Neural progenitor cell (in vitro differentiated cells): ENCODE results near the gene USP35. TPM values are rescaled to one million over a fixed set of nuclear protein-coding genes. Genes with fewer than 3 reads are reported as not detected.

Source experiments
- DNase-seq: peaks from one replicate; pipeline ENCODE4 v3.0.0-alpha.2; 2016; ENCODE audit warnings: low spot score
- H2AFZ ChIP-seq: fragments of 200-600 bp; sonication (generic); replicated peaks from 2 replicates; pipeline ENCODE4 v1.6.1; 2016; ENCODE audit warnings: antibody characterized with exemption
- H3F3A ChIP-seq: fragments of 200-600 bp; sonication (generic); 2 replicates; pipeline ENCODE4 v1.6.1; 2016; ENCODE audit warnings: antibody characterized with exemption, low read depth
- H3K27ac ChIP-seq: fragments of 200-600 bp; sonication (generic); 2 replicates; pipeline ENCODE4 v1.5.1; 2016; ENCODE audit warnings: mild to moderate bottlenecking
- H3K27me3 ChIP-seq: fragments of 200-600 bp; sonication (generic); 2 replicates; pipeline ENCODE4 v1.6.1; 2016; ENCODE audit warnings: mild to moderate bottlenecking, moderate library complexity
- H3K36me3 ChIP-seq: fragments of 200-600 bp; sonication (generic); 2 replicates; pipeline ENCODE4 v1.5.1; 2016
- H3K4me1 ChIP-seq: fragments of 200-600 bp; sonication (generic); 2 replicates; pipeline ENCODE4 v1.6.1; 2016; ENCODE audit warnings: mixed run types
- H3K4me2 ChIP-seq: fragments of 200-600 bp; sonication (generic); 2 replicates; pipeline ENCODE4 v1.6.1; 2016
- H3K4me3 ChIP-seq: fragments of 200-600 bp; sonication (generic); 2 replicates; pipeline ENCODE4 v1.5.1; 2016
- H3K79me2 ChIP-seq: fragments of 200-600 bp; sonication (generic); 2 replicates; pipeline ENCODE4 v1.6.1; 2016; ENCODE audit warnings: low read depth
- H3K9ac ChIP-seq: fragments of 200-600 bp; sonication (generic); 2 replicates; pipeline ENCODE4 v1.6.1; 2016
- H3K9me3 ChIP-seq: fragments of 200-600 bp; sonication (generic); 2 replicates; pipeline ENCODE4 v1.5.1; 2016; ENCODE audit warnings: low read depth
- H4K20me1 ChIP-seq: fragments of 200-600 bp; sonication (generic); 2 replicates; pipeline ENCODE4 v1.6.1; 2016; ENCODE audit warnings: low read depth
- H3K27ac Mint-ChIP-seq: 3 replicates; pipeline ENCODE4 v1.8.0; 2021; ENCODE audit warnings: mixed read lengths
- H3K27me3 Mint-ChIP-seq: 2 replicates; pipeline ENCODE4 v1.8.0; 2022; ENCODE audit warnings: low read depth, mild to moderate bottlenecking, inconsistent platforms, moderate library complexity, mixed read lengths; ENCODE audit not compliant: insufficient read depth
- H3K36me3 Mint-ChIP-seq: 3 replicates; pipeline ENCODE4 v1.8.0; 2021; ENCODE audit warnings: mixed read lengths
- H3K4me1 Mint-ChIP-seq: 3 replicates; pipeline ENCODE4 v1.8.0; 2021; ENCODE audit warnings: mixed read lengths
- H3K4me3 Mint-ChIP-seq: 3 replicates; pipeline ENCODE4 v1.8.0; 2021; ENCODE audit warnings: mild to moderate bottlenecking, moderate library complexity, mixed read lengths
- H3K9me3 Mint-ChIP-seq: 3 replicates; pipeline ENCODE4 v1.8.0; 2020; ENCODE audit warnings: mixed read lengths
- EZH2 ChIP-seq: fragments of 200-600 bp; sonication (generic); IDR thresholded peaks from 2 replicates; pipeline ENCODE4 v1.6.1; 2017; ENCODE audit warnings: antibody characterized with exemption, mild to moderate bottlenecking, moderate library complexity
- EZH2phosphoT487 ChIP-seq: fragments of 200-600 bp; sonication (generic); IDR thresholded peaks from 2 replicates; pipeline ENCODE4 v1.6.1; 2017; ENCODE audit warnings: antibody characterized with exemption
- total RNA-seq: library from RNA; depleted of rRNA; stranded (reverse); fragments of >200 nt; gene quantifications from 2 replicates; pipeline ENCODE4 v1.2.3, GENCODE V29; 2015; ENCODE audit warnings: low replicate concordance
- TF ChIP-seq, protein P1 (sequence below): fragments of 200-600 bp; sonication (generic); IDR thresholded peaks from 2 replicates; pipeline ENCODE4 v1.5.1; 2017; ENCODE audit warnings: antibody characterized with exemption, mild to moderate bottlenecking

USP35 gene
- total RNA-seq, 1 donor from 2014 or later, result 4.2 TPM

- peaks cover under 1% of the 10 kb centered on the region for H3K4me1 Mint-ChIP-seq
- H3K9me3 Mint-ChIP-seq, result peaks cover under 1% of the 10 kb centered on the region
- H3K27me3 Mint-ChIP-seq, result no peaks in the 10 kb centered on the region
- Histone ChIP-seq H3K36me3 (no peaks in the 10 kb centered on the region), H3K27me3 (no peaks in the 10 kb centered on the region), H2AFZ (no peak overlapping the region), H3K4me3 (no peak overlapping the region), H3F3A (no peaks in the 10 kb centered on the region), H3K9me3 (no peaks in the 10 kb centered on the region), H3K4me2 (no peak overlapping the region), H3K4me1 (no peaks in the 10 kb centered on the region), H3K27ac (no peak overlapping the region), H3K9ac (no peak overlapping the region), H4K20me1 (no peaks in the 10 kb centered on the region), H3K79me2 (no peaks in the 10 kb centered on the region)
- DNase-seq, result no peak
- H3K36me3 Mint-ChIP-seq, result peaks cover 9% of the 10 kb centered on the region
- H3K27ac Mint-ChIP-seq, result no peak overlapping the region
- H3K4me3 Mint-ChIP-seq, result no peak overlapping the region
- no peak for TF ChIP-seq EZH2
- no peak for TF ChIP-seq EZH2phosphoT487
- TF ChIP-seq, protein P1, sequence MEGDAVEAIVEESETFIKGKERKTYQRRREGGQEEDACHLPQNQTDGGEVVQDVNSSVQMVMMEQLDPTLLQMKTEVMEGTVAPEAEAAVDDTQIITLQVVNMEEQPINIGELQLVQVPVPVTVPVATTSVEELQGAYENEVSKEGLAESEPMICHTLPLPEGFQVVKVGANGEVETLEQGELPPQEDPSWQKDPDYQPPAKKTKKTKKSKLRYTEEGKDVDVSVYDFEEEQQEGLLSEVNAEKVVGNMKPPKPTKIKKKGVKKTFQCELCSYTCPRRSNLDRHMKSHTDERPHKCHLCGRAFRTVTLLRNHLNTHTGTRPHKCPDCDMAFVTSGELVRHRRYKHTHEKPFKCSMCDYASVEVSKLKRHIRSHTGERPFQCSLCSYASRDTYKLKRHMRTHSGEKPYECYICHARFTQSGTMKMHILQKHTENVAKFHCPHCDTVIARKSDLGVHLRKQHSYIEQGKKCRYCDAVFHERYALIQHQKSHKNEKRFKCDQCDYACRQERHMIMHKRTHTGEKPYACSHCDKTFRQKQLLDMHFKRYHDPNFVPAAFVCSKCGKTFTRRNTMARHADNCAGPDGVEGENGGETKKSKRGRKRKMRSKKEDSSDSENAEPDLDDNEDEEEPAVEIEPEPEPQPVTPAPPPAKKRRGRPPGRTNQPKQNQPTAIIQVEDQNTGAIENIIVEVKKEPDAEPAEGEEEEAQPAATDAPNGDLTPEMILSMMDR, result no peak
Observed at GRCh38 chr11:78251083-78251775, 62.5 kb downstream of the USP35 start.

DNA sequence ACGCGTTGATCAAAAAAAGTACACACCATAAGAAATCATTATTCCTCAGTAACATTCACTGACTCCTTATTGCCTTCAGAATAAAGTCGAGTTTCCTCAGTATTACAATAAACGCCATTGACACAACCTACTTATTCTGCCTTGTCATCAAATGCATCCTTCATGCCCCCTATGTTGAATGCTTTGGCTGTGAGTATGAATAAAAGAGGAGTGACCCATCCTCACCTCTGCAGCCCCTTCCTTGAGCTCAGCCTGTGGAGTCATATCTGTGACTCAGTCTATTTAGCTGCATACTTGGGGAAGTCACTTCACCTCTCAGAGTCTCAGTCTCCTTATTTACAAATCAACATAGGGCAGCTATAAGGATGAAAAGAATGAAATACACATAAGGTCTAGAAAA lies 65.1 kb downstream of the USP35 start:
- no peak overlapping the region for H3K4me3 ChIP-seq
- no peaks in the 10 kb centered on the region for H3K9me3 ChIP-seq
- no peaks in the 10 kb centered on the region for H3K27me3 Mint-ChIP-seq
- peaks cover 1% of the 10 kb centered on the region for H3K36me3 Mint-ChIP-seq
- H2AFZ ChIP-seq, result no peak overlapping the region
- H3F3A ChIP-seq, result no peaks in the 10 kb centered on the region
- no peak overlapping the region for H3K27ac Mint-ChIP-seq
- H3K36me3 ChIP-seq, result no peaks in the 10 kb centered on the region
- H3K27me3 ChIP-seq, result no peaks in the 10 kb centered on the region
- H3K4me3 Mint-ChIP-seq, result no peak overlapping the region
- peaks cover 4% of the 10 kb centered on the region for H3K4me1 Mint-ChIP-seq
- no peaks in the 10 kb centered on the region for H3K9me3 Mint-ChIP-seq
- no peak for DNase-seq
- no peak overlapping the region for H3K9ac ChIP-seq
- no peak overlapping the region for H3K27ac ChIP-seq
- H3K4me2 ChIP-seq, result no peak overlapping the region
- peaks cover 4% of the 10 kb centered on the region for H4K20me1 ChIP-seq
- H3K79me2 ChIP-seq, result no peaks in the 10 kb centered on the region
- TF ChIP-seq, protein P1, result no peak
- TF ChIP-seq EZH2, result no peak
- TF ChIP-seq EZH2phosphoT487, result no peak
- H3K4me1 ChIP-seq, result no peaks in the 10 kb centered on the region

GRCh38 chr11:78254268-78254667 lies 65.5 kb downstream of the USP35 start:
- Histone ChIP-seq H4K20me1 (peaks cover 4% of the 10 kb centered on the region), H3F3A (no peaks in the 10 kb centered on the region), H3K4me3 (no peak overlapping the region), H3K4me1 (no peaks in the 10 kb centered on the region), H3K27me3 (no peaks in the 10 kb centered on the region), H2AFZ (no peak overlapping the region), H3K9me3 (no peaks in the 10 kb centered on the region), H3K36me3 (no peaks in the 10 kb centered on the region), H3K27ac (no peak overlapping the region), H3K79me2 (no peaks in the 10 kb centered on the region), H3K9ac (no peak overlapping the region), H3K4me2 (no peak overlapping the region)
- H3K27ac Mint-ChIP-seq, result no peak overlapping the region
- TF ChIP-seq EZH2, result no peak
- TF ChIP-seq, protein P1, result no peak
- TF ChIP-seq EZH2phosphoT487, result no peak
- H3K27me3 Mint-ChIP-seq, result no peaks in the 10 kb centered on the region
- no peaks in the 10 kb centered on the region for H3K9me3 Mint-ChIP-seq
- H3K36me3 Mint-ChIP-seq, result no peaks in the 10 kb centered on the region
- H3K4me3 Mint-ChIP-seq, result no peak overlapping the region
- DNase-seq, result no peak
- H3K4me1 Mint-ChIP-seq, result peaks cover 4% of the 10 kb centered on the region
